Endothelial cell of umbilical vein (primary cell): Measurements from ENCODE around the gene IGFBP1. TPM values are rescaled to one million over a fixed set of nuclear protein-coding genes. Genes with fewer than 3 reads are reported as not detected.

Experiments used
- BruUV-seq: library from RNA; stranded (reverse); fragments of 400-500 nt; replicated peaks from 2 replicates; lab custom pipeline; 2021; lab: Mats Ljungman, UMichigan
- CTCF ChIA-PET: fragments of 300-600, 350-600 bp; sonication (Branson Sonifier 250); formaldehyde crosslinking; loops from one replicate; lab custom pipeline; 2021; ENCODE audit warnings: antibody characterized with exemption, inconsistent platforms; lab: Charles Lee
- POLR2A ChIA-PET: fragments of 300-600, 350-600 bp; sonication (Branson Sonifier 250); formaldehyde crosslinking; loops from one replicate; lab custom pipeline; 2021; ENCODE audit warnings: antibody characterized with exemption, inconsistent platforms; lab: Charles Lee
- DNase-seq: peaks from one replicate; pipeline ENCODE4 v3.0.0-alpha.2; 2011; ENCODE audit warnings: low read depth, low spot score
- FAIRE-seq: peaks from 2 replicates; lab custom pipeline; 2011; peaks lifted over from hg19 to GRCh38; lab: Jason Lieb, UNC
- H2AFZ ChIP-seq: 2 replicates; pipeline ENCODE4 v1.6.0; 2012; ENCODE audit warnings: low read depth, low read length, control low read depth, inconsistent platforms
- H3K27ac ChIP-seq: 2 replicates; pipeline ENCODE4 v1.5.1; 2011; ENCODE audit warnings: low read depth, mild to moderate bottlenecking, control low read depth, low read length, moderate library complexity; ENCODE audit not compliant: insufficient read depth
- H3K27me3 ChIP-seq, 2 experiments: 2 replicates each; pipeline versions ENCODE4 v1.6.0 to v1.6.1; 2011; ENCODE audit warnings: low read length in 2 of 2, mixed read lengths in 1 of 2; ENCODE audit not compliant: control insufficient read depth in 2 of 2, insufficient read depth in 2 of 2
- H3K36me3 ChIP-seq, 2 experiments: 2 replicates in 1 of 2; 3 replicates in 1 of 2; pipeline ENCODE4 v1.5.1; 2011; ENCODE audit warnings: low read length in 2 of 2, mild to moderate bottlenecking in 1 of 2, moderate library complexity in 1 of 2; ENCODE audit not compliant: control insufficient read depth in 2 of 2, insufficient read depth in 2 of 2; ENCODE audit errors: extremely low read depth in 1 of 2
- H3K4me1 ChIP-seq: 3 replicates; pipeline ENCODE4 v1.5.1; 2011; ENCODE audit warnings: mild to moderate bottlenecking, low read length; ENCODE audit not compliant: control insufficient read depth, insufficient read depth; ENCODE audit errors: extremely low read depth
- H3K4me2 ChIP-seq: 2 replicates; pipeline ENCODE4 v1.6.1; 2011; ENCODE audit warnings: low read length, control low read depth, mixed read lengths; ENCODE audit not compliant: insufficient read depth
- H3K4me3 ChIP-seq, 3 experiments: fragments of 200-600 bp in 1 of 3; sonication (generic), shearing (Covaris generic) in 1 of 3; replicated peaks in 1 of 3; 2 replicates each; pipeline ENCODE4 v1.5.1; 2011 to 2016; ENCODE audit warnings: control low read depth in 3 of 3, low read length in 3 of 3, mild to moderate bottlenecking in 2 of 3, inconsistent platforms in 1 of 3, low read depth in 1 of 3, moderate library complexity in 1 of 3; ENCODE audit not compliant: insufficient read depth in 1 of 3
- H3K79me2 ChIP-seq: 2 replicates; pipeline ENCODE4 v1.6.0; 2012; ENCODE audit warnings: low read length, inconsistent platforms; ENCODE audit not compliant: control insufficient read depth, insufficient read depth
- H3K9ac ChIP-seq: replicated peaks from 2 replicates; pipeline ENCODE3; 2011; ENCODE audit warnings: low read length, control low read depth; ENCODE audit not compliant: insufficient read depth; ENCODE audit errors: extremely low read depth
- H3K9me1 ChIP-seq: replicated peaks from 3 replicates; pipeline ENCODE4 v1.6.0; 2011; ENCODE audit warnings: mild to moderate bottlenecking, low read length; ENCODE audit not compliant: control insufficient read depth, insufficient read depth; ENCODE audit errors: extremely low read depth
- H3K9me3 ChIP-seq: replicated peaks from 2 replicates; pipeline ENCODE4 v1.5.1; 2012; ENCODE audit warnings: low read length, inconsistent platforms; ENCODE audit not compliant: control insufficient read depth, insufficient read depth
- H4K20me1 ChIP-seq: replicated peaks from 2 replicates; pipeline ENCODE3; 2011; ENCODE audit warnings: mild to moderate bottlenecking, low read length; ENCODE audit not compliant: control insufficient read depth, insufficient read depth; ENCODE audit errors: extremely low read depth
- EZH2 ChIP-seq: IDR thresholded peaks from 2 replicates; pipeline ENCODE4 v1.6.1; 2012; ENCODE audit warnings: borderline replicate concordance, low read depth, mild to moderate bottlenecking, moderate library complexity, low read length, inconsistent platforms; ENCODE audit not compliant: severe bottlenecking
- FOS ChIP-seq: IDR thresholded peaks from 2 replicates; pipeline ENCODE4 v1.6.1; 2011; ENCODE audit warnings: mild to moderate bottlenecking, low read length, moderate library complexity, borderline replicate concordance; ENCODE audit not compliant: insufficient read depth
- GATA2 ChIP-seq: IDR thresholded peaks from 2 replicates; pipeline ENCODE4 v1.7.0; 2011; ENCODE audit warnings: low read depth, mild to moderate bottlenecking, moderate library complexity, mixed read lengths, low read length; ENCODE audit not compliant: insufficient read length, insufficient read depth
- JUN ChIP-seq: IDR thresholded peaks from 2 replicates; pipeline ENCODE4 v1.6.1; 2011; ENCODE audit warnings: borderline replicate concordance, low read depth; ENCODE audit not compliant: insufficient read length, insufficient read depth
- MYC ChIP-seq: IDR thresholded peaks from one replicate; pipeline ENCODE4 v1.6.1; 2011; ENCODE audit warnings: mild to moderate bottlenecking, low read depth, low read length
- POLR2A ChIP-seq: IDR thresholded peaks from 2 replicates; pipeline ENCODE4 v1.6.1; 2012; ENCODE audit warnings: low read depth, mild to moderate bottlenecking, control low read depth, low read length
- POLR2AphosphoS5 ChIP-seq: IDR thresholded peaks from 2 replicates; pipeline ENCODE4 v1.6.1; 2012; ENCODE audit warnings: low read depth, mild to moderate bottlenecking, control low read depth, low read length, moderate library complexity; ENCODE audit not compliant: insufficient read depth
- dilution Hi-C: fragments of 300-500 bp; cut with MboI; formaldehyde crosslinking; loops from one replicate; pipeline ENCODE4 v1.15.0; 2019; ENCODE audit warnings: low sequenced_read_pairs; ENCODE audit not compliant: extremely low pct_ligation_motif_present
- intact Hi-C: fragments of 100-400 bp; cut with micrococcal nuclease; formaldehyde crosslinking; loops from one replicate; pipeline ENCODE4 v1.10.0; 2022
- polyA plus RNA-seq, 4 experiments: library from polyadenylated mRNA; depleted of rRNA in 3 of 4; stranded (reverse) in 3 of 4; unstranded in 1 of 4; fragments of >200 nt; gene quantifications; 2 replicates each; pipeline versions ENCODE4 v1.2.1 to v1.2.3, GENCODE V29; 2011 to 2012; ENCODE audit warnings: missing spikeins in 1 of 4
- total RNA-seq: library from RNA; stranded (reverse); gene quantifications from 2 replicates; pipeline ENCODE4 v1.2.3, GENCODE V29; 2021
- TF ChIP-seq, protein P1 (sequence below): IDR thresholded peaks from 2 replicates; pipeline ENCODE4 v1.6.1; 2011; ENCODE audit not compliant: insufficient read depth, insufficient read length
- TF ChIP-seq, protein P2 (sequence below), 2 donors: IDR thresholded peaks; 1 replicate in 1 of 2; 2 replicates in 1 of 2; pipeline ENCODE4 v1.5.1; 2011; ENCODE audit warnings: low read length in 2 of 2, mild to moderate bottlenecking in 2 of 2, moderate library complexity in 2 of 2, control low read depth in 1 of 2, inconsistent platforms in 1 of 2, low read depth in 1 of 2; ENCODE audit not compliant: insufficient read depth in 1 of 2; ENCODE audit errors: extremely low read depth in 1 of 2

Gene IGFBP1
- total and polyA plus RNA-seq, 2 donors (not counting 3 experiments of a cell fraction or from before 2014, with no cell fraction given): 0.57 to 4.0 TPM

DNA sequence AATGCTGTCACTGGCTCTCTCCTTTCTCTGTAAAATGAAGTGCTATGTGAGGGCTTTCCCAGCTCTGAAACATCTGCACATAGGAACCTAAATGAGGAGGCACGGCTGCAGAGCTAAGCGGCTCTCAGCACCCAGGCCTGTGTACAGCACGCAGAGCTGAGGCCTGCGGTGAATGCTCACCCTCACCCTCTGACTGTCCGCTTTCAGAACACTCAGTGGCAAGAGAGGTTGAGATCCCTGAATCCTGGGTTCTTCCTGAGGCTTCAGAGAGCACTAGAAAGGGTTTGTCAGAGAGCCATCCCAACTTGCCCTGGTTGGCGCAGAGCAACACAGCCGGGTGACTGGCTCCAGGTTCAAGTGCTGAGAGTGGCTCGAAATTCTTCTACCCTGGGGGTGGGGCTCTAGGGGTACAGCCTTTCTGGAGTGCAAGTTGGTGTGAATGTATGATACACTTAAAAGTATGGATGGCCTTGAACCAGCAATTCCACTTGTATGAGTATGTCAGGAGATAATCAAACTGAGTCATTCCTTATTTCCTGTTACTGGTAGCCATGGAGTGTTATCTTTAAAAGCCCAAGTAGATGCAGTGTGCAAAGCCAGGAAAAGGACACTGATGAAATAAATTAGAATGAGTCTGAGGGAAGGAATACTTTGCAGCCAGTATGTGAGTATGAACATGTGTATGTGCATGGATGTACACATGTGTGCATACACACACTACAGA lies 13.7 kb upstream of the IGFBP1 start:
- DNase-seq: peak; percentile 82
- no peaks in the 10 kb centered on the region for H4K20me1 ChIP-seq
- no peaks in the 10 kb centered on the region for H3K79me2 ChIP-seq
- TF ChIP-seq EZH2 (no peak), JUN (peak; percentile 97), GATA2 (peak; percentile 92), POLR2A (no peak), POLR2AphosphoS5 (peak; percentile 66), FOS (peak; percentile 91), MYC (no peak)
- TF ChIP-seq, protein P1, sequence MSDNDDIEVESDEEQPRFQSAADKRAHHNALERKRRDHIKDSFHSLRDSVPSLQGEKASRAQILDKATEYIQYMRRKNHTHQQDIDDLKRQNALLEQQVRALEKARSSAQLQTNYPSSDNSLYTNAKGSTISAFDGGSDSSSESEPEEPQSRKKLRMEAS: no peak
- TF ChIP-seq, protein P2, sequence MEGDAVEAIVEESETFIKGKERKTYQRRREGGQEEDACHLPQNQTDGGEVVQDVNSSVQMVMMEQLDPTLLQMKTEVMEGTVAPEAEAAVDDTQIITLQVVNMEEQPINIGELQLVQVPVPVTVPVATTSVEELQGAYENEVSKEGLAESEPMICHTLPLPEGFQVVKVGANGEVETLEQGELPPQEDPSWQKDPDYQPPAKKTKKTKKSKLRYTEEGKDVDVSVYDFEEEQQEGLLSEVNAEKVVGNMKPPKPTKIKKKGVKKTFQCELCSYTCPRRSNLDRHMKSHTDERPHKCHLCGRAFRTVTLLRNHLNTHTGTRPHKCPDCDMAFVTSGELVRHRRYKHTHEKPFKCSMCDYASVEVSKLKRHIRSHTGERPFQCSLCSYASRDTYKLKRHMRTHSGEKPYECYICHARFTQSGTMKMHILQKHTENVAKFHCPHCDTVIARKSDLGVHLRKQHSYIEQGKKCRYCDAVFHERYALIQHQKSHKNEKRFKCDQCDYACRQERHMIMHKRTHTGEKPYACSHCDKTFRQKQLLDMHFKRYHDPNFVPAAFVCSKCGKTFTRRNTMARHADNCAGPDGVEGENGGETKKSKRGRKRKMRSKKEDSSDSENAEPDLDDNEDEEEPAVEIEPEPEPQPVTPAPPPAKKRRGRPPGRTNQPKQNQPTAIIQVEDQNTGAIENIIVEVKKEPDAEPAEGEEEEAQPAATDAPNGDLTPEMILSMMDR (IDR thresholded peaks at IDR 0.05; ENCODE audit: extremely low read depth in 1 of 2, insufficient read depth in 1 of 2, low read depth in 1 of 2, low read length in 2 of 2): no peak
- H3K27ac ChIP-seq: peak overlapping the region; percentile 75
- H3K36me3 ChIP-seq: no peaks in the 10 kb centered on the region
- ChIA-PET CTCF (interaction anchor here (1.0 to 1.6 kb wide), 3 partner anchors 9 to 48 kb away, joined by 3 to 4 read pairs (median 4); no protein-coding TSS in a partner anchor), POLR2A (no interaction called here)
- no TSS peak for BruUV-seq
- no peaks in the 10 kb centered on the region for H3K9me3 ChIP-seq
- H2AFZ ChIP-seq: peak overlapping the region; percentile 4
- no peak overlapping the region for H3K9ac ChIP-seq
- no peaks in the 10 kb centered on the region for H3K9me1 ChIP-seq
- intact Hi-C loops: loop anchor here (1.0 kb wide), 2 partner anchors 15 to 43 kb away; no protein-coding TSS in a partner anchor
- H3K4me1 ChIP-seq: peaks cover 15% of the 10 kb centered on the region
- H3K4me2 ChIP-seq: peak overlapping the region; percentile 3
- dilution Hi-C loops: no loop called here
- H3K4me3 ChIP-seq: no peak overlapping the region
- FAIRE-seq: peak; percentile 95
- no peaks in the 10 kb centered on the region for H3K27me3 ChIP-seq
